ENCODE measurements around the gene OR1I1.
"Not testable (repeated sequence)": the region's sequence is repeated elsewhere in the genome, so short reads cannot be mapped to it uniquely, and the experiment has no call there.

OR1I1 gene, protein sequence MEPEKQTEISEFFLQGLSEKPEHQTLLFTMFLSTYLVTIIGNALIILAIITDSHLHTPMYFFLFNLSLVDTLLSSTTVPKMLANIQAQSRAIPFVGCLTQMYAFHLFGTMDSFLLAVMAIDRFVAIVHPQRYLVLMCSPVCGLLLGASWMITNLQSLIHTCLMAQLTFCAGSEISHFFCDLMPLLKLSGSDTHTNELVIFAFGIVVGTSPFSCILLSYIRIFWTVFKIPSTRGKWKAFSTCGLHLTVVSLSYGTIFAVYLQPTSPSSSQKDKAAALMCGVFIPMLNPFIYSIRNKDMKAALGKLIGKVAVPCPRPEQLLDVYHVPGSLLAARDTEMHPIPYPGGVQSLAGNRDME

DNA sequence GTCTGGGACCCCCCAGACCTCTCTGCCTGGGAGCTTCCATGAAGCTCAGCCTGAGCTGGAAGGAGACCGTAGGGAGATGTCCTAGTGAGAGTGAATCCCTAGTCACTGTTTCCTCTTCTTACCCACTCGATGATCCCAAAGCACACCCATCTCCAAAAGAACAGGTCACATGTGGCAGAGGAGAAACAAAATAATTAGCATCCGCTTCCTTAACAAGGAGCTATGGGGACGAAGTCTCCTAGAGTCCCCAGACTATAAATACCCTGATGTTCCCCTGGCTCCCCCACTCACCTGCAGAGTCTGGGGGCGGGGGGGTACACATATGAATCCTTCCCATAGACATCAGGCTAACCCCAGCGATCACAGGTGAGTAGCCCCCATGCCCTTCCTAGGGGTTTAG, at the start of gene OR1I1:
Gene OR1I1, plus strand, starts transcription at position 301 of the 400 bp plus-strand sequence. CDS start 4,855 bp downstream, outside the sequence.
- DNase-seq = no peak

DNA sequence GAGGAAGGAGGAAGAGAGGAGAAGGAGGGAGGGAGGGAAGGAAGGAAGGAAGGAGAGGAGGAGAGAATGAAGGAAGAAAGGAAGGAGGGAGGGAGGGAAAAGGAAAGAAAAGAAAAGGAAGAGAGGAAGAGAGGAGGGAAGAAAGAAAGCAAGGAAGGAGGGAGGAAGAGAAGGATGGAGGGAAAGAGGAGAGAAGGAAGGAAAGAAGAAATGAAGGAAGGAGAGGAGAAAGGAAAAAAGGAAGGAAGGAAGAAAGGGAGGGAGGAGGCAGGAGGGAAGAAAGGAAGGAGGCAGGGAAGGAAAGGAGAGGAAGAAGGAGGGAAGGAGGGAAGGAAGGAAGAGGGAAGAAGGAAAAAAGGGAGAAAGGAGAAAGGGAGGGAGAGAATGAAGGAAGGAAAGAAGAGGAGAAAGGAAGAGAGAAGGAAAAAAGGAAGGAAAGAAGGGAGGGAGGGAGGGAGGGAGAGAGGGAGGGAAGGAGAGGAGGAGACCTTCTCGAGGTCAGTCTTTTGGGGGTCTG, 46.2 kb upstream of the OR1I1 start:
- DNase-seq = no peak

DNA sequence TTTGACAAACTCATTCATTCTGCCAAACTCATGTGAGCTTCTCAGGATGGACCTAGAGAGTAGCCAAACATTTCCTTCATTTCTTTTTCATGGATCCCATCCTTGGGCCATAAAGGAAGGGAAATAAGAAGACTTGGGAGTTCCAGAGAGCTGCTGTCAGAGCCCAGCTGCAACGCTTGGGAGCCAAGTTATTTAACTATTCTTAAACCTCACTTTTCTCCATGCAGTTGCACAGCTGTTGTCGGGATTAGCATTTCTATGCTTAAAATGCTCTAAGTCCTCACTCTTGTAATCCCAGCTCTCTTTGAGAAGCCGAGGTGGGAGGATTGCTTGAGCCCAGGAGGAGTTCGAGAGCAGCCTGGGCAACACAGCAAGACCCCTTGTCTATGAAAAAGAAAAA, 44.4 kb upstream of the OR1I1 start:
- no peak for DNase-seq

DNA sequence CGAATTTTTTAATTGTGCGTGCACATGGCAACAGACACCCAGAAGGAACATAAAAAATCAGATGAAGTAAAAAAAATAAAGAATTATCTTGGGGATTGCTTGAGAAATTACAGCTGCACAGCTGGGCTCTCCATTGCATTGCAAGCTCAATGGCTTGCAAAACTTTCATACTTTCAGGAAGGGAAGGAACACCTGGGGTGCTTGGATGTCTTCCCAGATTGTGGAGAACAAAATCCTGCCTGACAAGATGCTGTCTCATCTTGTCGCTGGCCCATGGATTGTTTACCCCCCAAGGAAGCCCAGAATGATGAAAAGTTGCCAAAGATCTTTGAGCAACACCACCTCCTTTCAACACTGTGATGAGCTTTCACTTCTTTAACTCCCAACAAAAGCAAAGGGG, 43.7 kb upstream of the OR1I1 start:
- no peak for DNase-seq

DNA sequence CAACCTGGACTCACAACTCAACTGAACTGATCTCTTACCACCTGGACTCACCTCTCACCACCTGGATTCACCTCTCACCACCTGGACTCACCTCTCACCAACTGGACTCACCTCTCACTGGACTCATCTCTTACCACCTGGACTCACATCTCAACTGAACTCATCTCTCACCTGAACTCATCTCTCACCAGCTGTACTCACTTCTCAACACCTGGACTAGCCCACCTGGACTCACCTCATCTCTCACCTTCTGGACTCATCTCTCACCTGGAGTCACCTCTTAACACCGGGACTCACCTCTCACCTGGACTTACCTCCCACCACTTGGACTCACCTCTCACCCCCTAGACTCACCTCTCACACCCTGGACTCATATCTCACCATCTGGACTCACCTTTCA, 40.0 kb upstream of the OR1I1 start:
- no peak for DNase-seq

DNA sequence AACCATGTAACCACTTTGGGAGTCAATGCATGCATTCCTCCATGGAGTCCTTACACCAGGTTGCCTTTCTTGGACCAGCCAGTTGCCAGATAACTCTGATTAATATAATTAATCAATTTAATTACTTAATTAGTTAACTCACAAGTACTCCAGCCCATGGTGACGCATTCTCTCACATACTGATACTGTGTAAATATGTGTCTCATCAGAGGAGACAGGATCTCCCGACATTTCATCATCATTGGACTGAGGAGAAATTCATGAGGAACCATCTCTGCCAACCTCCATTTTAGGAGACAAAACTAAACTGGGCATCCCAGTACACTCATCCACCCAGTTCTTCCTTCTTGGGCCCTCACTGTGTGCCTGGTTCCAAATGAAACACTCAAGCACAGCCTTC, 39.2 kb upstream of the OR1I1 start:
- DNase-seq = no peak

DNA sequence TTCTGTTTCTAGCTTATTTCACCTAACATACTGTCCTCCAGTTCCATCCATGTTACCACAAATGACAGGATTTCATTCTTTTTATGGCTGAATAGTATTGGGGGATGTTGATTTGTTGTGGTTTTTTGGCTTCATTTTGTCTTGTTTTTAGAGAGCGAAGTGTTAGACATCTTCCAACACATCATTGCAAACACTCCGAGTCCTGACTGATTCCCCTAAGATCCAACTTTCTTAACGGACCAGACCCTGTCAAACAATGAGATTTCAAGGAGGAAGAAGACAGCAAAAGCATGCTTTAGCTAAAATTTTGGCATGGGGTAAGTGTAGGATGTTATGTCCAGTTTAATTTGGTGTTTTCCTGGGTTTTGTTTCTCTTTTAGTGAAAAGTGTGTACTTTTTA, 36.5 kb upstream of the OR1I1 start:
- no peak for DNase-seq

DNA sequence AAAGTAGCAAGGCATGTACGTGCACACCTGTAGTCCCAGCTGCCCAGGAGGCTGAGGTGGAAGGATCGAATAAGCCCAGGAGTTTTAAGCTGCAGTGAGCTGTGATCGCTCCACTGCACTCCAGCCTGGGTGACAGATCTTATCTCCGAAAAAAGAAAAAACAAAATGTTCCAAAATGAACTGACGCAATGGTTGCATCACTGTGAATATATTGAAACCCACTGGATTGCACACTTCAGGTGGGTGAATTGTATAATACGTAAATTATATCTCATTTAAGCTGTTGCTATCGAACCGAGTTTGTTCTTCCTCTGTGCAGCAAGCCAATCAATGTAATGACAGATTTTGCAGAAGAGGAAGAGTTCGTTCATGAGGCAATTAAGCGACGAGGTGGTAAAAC, 34.3 kb upstream of the OR1I1 start:
- no peak for DNase-seq

DNA sequence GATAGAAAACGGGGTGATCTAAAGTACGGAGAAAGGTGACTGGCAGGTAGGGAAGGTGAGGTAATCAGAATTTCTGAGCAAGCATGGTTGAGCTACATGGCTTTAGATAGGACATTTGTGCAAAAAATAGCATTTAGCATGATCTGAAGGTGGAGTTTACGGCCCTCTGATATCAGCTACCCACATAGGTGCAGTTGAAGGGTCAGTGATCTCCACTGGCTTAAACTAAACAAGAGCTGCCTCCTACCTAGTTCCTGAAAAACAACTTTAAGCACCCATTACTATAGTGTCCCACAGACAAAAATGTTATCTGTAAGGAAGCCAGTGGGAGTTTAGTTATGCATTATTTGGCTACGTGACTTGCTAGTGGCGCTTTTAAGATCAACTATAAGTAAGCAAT, 33.9 kb upstream of the OR1I1 start:
- DNase-seq = no peak

DNA sequence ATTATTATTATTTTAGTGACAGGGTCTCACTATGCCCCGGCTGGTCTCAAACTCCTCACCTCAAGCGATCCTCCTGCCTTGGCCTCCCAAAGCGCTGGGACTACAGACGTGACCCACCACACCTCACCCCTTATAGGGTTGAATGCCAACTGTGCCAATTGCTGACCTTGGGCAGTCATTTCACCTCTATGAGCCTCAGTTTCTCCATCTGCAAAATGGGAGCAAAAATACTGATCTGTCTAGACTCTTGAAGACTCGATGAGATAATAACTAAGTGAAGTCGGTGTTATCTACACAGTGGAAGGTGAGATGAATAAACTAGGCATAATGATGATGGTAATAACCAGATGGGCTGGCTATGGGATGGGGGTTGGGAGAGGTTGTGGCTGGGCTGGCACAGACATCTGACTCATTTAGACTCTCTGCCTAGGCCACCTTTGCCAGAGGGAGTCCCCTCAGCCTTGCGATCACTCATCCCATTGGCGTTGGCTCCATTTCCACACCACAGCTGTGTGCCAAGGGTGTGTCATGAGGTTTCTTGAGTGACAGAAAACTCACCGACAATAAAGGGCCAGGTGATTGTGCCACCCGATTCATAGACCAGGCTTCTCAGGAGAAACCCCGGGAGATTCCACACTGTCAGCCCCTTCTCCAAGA, 33.0 kb upstream of the OR1I1 start, which contains the start of gene CASP14:
Gene CASP14, plus strand, starts transcription at position 596 of the 657 bp plus-strand sequence. CDS start 2,772 bp downstream, outside the sequence.
- DNase-seq = no peak

DNA sequence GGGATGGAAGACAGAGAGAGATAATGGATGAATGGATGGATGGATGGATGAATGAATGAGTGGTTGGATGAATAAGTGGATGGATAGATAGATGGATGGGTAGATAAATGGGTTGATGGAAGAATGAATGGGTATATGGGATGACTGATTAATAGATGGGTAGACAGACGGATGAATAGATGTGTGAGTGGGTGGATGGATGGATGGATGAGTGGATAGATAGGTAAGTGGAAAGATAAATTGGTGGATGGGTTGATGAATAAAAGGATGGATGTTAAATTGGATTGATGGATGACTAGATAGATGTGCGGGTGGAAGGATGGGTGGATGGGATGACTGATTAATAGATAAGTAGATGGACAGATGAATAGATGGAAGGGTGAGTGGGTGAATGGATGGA, 31.4 kb upstream of the OR1I1 start:
- no peak for DNase-seq

DNA sequence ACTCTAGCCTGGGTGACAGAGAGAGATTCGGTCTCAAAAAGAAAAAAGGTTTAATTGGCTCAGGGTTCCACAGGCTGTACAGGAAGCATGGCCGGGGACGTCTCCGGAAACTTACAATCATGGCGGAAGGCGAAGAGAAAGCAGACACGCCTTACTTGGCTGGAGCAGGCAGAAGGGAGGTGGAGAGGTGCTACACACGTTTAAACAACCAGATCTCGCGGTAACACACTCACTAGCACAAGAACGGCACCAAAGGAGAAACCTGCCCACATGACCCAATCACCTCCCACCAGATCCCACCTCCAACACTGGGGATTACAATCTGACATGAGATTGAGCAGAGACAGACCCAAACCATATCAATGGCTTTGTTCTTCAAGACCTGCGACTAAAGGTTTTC, 20.0 kb upstream of the OR1I1 start:
- no peak for DNase-seq

DNA sequence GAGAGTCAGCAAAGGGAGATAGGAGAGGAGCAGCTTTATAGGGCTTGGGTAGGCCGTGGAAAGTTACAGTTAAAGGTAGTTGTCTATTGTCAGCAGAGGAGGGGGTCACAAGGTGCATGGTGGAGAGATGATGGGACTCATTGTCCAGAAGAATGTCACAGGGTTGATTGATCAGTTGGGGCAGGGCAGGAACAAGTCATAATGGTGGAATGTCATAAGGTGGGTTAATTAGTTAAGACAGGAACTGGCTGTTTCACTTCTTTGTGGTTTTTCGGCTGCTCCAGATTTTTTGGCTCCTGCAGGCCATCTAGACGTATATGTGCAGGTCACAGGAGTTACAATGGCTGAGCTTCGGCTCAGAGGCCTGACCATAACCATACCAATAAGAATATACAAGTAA, 11.6 kb upstream of the OR1I1 start:
- not testable (repeated sequence) for DNase-seq

DNA sequence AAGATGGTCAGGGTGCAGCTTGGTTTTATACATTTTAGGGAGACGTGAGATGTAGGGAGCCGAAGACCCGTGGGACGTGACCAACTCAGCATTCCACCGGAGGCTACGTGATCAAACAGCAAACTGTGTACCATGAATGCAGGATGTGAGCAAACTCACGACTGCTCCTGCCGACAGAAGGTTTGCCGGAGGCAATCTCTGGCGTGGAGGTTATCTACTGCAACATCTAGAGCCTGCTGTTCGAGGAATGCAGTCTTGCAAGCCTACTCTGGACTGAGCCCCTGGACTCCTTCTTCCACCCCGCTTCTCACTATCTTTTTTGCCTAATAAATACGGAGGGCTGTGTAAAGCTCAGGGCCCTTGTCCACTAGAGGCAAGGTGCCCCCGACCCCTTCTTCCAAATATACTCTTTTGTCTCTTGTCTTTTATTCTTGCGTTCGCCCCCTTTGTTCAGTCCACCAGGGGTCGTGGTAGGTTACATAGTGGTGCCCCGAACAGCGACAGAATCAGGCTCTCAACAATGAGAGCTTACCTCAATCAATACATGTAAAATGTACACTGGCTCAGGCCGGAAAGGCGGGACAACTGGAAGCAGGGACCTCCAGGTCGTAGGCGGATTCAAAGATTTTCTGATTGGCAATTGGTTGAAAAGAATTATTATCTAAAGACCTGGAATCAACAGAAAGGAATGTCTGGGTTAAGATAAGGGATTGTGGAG, 8.9 kb upstream of the OR1I1 start:
- DNase-seq = no peak

DNA sequence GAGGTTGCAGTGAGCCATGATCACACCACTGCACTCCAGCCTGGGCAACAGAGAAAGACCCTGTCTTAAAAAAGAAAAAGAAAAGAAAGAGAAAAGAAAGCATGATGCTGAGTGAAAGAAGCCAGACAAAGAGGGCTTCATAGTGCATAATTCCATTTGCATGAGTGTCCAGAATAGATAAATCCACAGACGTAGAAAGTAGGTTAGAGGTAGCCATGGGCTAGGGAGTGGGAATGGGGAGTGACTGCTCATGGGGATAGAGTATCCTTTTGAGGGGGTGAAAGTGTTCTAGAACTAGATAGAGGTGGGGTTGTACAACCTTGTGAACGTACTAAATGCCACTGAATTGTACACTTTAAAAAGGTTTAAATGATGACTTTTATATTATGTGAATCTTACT, 7.6 kb upstream of the OR1I1 start:
- DNase-seq = no peak

DNA sequence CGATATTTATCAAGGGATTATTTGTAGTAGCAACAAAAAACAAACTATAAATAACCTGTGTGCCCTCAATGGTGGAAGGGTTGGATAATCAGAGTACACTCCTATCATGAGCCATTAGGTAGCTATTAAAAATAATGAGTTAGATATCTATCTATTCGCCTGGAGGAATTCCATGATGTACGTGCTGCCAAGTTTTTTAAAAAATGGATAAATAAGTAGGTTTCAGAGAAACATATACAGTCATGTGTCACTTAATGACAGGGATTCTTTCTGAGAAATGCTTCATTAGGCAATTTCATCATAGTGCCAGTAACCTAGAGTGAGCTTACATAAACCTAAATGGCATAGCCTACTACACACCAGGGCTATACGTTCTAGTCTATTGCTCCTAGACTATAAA, 6.2 kb upstream of the OR1I1 start:
- no peak for DNase-seq

DNA sequence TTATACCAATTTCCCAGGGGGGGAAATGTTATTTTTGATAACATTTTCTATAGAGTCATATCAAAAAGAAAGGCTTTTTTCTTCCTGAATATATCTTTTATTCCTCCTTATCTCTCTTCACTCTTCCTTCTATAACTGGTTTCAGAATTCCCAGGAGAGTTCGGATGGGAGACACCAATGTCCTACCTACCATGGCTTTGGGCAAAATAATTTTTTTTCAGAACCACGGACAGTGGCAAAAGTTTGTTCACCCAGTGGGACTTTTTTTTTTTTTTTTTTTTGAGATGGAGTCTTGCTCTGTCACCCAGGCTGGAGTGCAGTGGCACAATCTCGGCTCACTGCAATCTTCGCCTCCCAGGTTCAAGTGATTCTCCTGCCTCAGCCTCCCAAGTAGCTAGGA, 2.0 kb upstream of the OR1I1 start:
- not testable (repeated sequence) for DNase-seq

DNA sequence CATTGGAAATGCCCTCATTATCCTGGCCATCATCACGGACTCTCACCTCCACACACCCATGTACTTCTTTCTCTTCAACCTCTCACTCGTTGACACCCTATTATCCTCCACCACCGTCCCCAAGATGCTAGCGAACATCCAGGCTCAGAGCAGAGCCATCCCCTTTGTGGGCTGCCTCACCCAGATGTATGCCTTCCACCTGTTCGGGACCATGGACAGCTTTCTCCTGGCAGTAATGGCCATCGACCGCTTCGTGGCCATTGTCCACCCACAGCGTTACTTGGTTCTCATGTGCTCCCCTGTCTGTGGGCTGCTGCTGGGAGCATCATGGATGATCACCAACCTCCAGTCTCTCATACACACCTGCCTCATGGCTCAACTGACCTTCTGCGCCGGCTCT, 5.2 kb downstream of the OR1I1 start:
- DNase-seq = no peak

DNA sequence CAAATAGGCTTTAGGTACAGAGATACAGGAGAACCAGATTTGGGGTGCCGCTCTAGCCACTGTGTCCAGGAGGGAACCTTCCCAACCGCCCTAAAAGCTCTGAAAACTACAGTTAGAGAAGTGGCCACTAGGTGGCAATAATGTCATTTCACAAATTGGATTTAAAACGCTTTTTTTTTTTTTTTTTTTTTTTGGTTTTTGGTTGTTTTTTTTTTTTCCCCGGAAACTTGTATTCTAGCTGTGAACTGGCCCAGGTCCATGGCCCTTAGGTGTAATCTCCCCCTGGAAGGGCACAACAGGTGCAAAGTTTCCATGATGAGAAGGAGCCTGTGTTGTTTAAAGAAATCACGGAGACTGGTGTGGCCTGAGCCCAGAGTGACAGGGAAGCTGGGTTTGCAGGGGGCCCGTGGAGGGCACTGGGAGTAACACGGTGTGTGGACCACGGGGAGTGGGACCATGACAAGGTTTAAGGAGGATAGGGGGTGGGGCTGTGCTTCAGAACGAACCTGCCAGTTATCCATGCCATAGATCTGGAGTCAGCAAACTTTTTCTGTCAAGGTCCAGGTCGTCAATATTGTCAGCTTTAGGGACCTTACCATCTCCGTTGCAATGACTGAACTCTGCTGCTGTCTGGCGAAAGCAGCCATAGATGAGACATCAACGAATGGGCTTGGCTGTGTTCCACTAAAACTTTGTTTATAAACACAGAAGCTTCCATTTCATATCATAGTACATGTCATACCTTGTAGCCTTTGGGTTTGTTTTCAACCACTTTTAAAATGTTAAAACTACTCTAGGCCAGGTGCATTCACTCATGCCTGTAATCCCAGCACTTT, 10.1 kb downstream of the OR1I1 start:
- DNase-seq = peak; percentile 60 to 61

DNA sequence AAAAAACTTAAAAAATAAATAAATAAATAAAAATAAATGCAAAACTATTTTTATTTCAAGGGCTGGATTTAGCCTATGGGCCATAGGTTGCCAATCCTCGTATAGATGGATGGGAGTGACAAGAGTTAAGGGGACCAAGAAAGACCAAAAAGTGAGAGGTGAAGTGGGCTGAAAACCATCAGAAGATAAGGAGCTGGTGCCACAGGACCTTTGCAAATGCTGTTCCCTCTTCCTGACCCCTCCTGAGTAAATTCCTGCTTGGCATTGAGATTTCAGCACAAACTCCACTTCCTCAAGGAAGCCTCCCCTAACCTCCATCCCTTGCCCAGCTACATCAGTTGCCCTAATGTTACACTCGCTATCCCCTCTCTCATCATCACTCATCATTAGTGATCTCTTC, 11.0 kb downstream of the OR1I1 start:
- DNase-seq = no peak

DNA sequence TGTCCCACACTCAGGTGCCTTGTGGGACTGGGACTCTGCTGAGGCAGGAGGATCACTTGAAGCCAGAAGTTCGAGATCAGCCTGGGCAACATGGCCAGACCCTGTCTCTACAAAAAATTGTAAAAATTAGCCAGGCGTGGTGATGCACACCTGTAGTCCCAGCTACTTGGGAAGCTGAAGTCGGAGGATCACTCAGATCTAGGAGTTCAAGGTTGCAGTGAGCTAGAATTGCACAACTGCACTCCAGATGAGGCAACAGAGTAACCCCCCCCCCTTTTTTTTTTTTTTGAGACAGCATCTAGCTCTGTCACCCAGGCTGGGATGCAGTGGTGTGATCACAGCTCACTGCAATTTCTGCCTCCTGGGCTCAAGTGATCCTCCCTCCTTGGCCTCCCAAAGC, 14.2 kb downstream of the OR1I1 start:
- DNase-seq = no peak

DNA sequence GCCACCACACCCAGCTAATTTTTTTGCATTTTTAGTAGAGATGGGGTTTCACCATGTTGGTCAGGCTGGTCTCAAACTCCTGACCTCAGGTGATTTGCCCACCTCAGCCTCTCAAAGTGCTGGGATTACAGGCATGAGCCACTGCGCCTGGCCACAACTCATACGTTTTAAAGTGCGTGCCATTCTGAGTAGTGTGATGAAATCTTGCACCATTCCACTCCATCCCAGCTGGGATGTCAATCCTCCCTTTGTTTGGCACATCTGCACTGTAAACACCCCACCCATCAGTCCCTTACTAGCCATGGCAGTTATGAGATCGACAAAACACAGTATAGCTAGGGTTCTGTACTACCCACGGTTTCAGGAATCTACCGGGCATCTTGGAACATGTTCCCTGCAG, 16.0 kb downstream of the OR1I1 start:
- not testable (repeated sequence) for DNase-seq

DNA sequence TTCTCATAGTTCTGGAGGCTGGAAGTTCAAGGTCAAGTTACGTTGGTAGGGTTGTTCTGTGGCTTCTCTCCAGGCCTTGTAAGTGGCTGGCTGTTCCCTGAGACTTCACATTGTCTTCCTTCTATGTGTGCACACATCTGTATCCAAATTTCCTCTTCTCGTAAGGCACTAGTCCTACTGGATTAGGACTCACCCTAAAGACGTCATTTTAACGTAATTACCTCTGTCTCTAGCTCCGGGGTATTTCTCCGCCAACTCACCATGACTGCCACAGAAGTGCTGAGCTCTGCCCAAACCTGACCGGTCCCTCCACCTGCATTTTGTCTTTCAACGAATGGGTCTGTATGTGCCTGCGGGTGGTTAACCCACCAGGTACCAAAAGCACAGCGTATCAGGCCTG, 16.4 kb downstream of the OR1I1 start:
- no peak for DNase-seq

All from AML-193 (cell line).